Uterus (tissue), 2 donors: ENCODE results near the gene ANKRD6.

Source experiments
- POLR2A ChIP-seq, 2 donors: fragments of 450-650 bp; IDR thresholded peaks; one replicate each; pipeline ENCODE4 v1.6.1; 2016; ENCODE audit warnings: antibody characterized with exemption in 2 of 2, mild to moderate bottlenecking in 1 of 2, moderate library complexity in 1 of 2
- TF ChIP-seq, protein P1 (sequence below), 4 experiments: fragments of 200-600 bp in 2 of 4; fragments of 450-650 bp in 2 of 4; sonication (generic) in 2 of 4; IDR thresholded peaks; one replicate each; pipeline ENCODE4 v1.5.1; 2016 to 2019; ENCODE audit warnings: antibody characterized with exemption in 4 of 4, mild to moderate bottlenecking in 2 of 4, moderate library complexity in 1 of 4

DNA sequence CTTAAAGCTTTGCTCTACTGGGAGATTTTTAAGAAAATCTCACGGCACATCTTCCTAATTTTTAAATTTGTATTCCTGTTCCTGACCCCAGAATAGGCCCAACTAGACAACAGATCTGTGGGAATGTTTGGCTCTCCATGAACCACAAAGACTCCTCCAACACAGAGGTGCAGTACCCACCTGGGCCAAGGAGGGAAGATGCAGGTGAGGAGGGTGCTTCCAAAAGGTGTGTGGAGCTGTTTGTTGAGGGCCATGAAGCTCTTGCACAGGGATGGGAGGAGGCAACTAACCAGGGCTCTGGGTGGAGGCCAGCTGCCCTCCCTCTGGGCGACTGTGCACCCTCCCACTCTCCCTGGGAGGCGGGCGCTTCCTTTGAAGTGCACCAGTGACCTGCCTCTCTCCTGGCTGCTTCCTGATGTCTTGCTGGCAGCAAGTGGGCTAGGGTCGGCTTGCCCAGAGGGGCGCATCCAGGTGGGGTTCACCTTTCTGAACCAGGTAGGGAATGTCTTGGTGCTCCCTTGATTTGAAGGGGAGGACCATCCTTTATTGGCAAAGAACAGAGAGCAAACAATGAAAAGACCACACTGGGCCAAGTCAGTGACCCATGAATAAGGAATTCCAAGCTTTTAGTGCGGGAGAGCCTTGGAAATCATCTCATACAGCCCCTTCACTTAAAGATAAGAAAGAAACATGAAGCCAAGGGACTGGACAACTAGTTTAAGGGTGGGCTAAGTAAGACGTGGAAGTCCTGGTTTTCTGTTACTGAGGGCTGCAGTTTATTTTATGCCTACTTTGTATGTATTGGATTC, 76.0 kb downstream of the ANKRD6 start:
- TF ChIP-seq, protein P1, sequence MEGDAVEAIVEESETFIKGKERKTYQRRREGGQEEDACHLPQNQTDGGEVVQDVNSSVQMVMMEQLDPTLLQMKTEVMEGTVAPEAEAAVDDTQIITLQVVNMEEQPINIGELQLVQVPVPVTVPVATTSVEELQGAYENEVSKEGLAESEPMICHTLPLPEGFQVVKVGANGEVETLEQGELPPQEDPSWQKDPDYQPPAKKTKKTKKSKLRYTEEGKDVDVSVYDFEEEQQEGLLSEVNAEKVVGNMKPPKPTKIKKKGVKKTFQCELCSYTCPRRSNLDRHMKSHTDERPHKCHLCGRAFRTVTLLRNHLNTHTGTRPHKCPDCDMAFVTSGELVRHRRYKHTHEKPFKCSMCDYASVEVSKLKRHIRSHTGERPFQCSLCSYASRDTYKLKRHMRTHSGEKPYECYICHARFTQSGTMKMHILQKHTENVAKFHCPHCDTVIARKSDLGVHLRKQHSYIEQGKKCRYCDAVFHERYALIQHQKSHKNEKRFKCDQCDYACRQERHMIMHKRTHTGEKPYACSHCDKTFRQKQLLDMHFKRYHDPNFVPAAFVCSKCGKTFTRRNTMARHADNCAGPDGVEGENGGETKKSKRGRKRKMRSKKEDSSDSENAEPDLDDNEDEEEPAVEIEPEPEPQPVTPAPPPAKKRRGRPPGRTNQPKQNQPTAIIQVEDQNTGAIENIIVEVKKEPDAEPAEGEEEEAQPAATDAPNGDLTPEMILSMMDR (IDR thresholded peaks at IDR 0.05): no peak
- TF ChIP-seq POLR2A (IDR thresholded peaks at IDR 0.05): no peak
